CD4-positive, alpha-beta T cell (primary cell): ENCODE data around the gene DNAJB6. TPM values are rescaled to one million over a fixed set of nuclear protein-coding genes. Genes with fewer than 3 reads are reported as not detected.

ENCODE experiments used
- ATAC-seq: fragments of 200-7000 bp; cut with Tn5 transposase; one replicate; pipeline ENCODE4 v1.10.0; 2022; ENCODE audit warnings: mild to moderate bottlenecking; ENCODE audit not compliant: poor library complexity
- CTCF ChIA-PET: fragments of 350-600 bp; sonication (Branson Sonifier 250); formaldehyde crosslinking; loops from one replicate; lab custom pipeline; 2021; ENCODE audit warnings: antibody characterized with exemption, inconsistent platforms; lab: Charles Lee
- POLR2A ChIA-PET: fragments of 350-600 bp; sonication (Branson Sonifier 250); formaldehyde crosslinking; loops from one replicate; lab custom pipeline; 2021; ENCODE audit warnings: antibody characterized with exemption, inconsistent platforms; lab: Charles Lee
- DNase-seq, 14 experiments: peaks; one replicate each; pipeline ENCODE4 v3.0.0-alpha.2; 2013 to 2020; ENCODE audit warnings: mixed read lengths in 2 of 14
- H3K27ac ChIP-seq, 2 donors: one replicate each; pipeline versions ENCODE4 v1.5.1 to v1.7.0; 2013; ENCODE audit warnings: low read length in 2 of 2, low read depth in 1 of 2, mild to moderate bottlenecking in 1 of 2
- H3K27me3 ChIP-seq, 2 experiments: 1 replicate in 1 of 2; 2 replicates in 1 of 2; pipeline versions ENCODE4 v1.6.1 to v1.7.0; 2013; ENCODE audit warnings: low read length in 2 of 2, control low read depth in 1 of 2, mild to moderate bottlenecking in 1 of 2, moderate library complexity in 1 of 2; ENCODE audit not compliant: insufficient read depth in 2 of 2, control insufficient read depth in 1 of 2
- H3K36me3 ChIP-seq: one replicate; pipeline ENCODE4 v1.6.1; 2013; ENCODE audit warnings: low read length, control low read depth; ENCODE audit not compliant: insufficient read depth
- H3K4me1 ChIP-seq: one replicate; pipeline ENCODE4 v1.6.1; 2013; ENCODE audit warnings: low read length, control low read depth; ENCODE audit not compliant: insufficient read depth
- H3K4me3 ChIP-seq: one replicate; pipeline ENCODE4 v1.5.1; 2013; ENCODE audit warnings: mild to moderate bottlenecking, low read length, moderate library complexity
- H3K9me3 ChIP-seq, 2 experiments: 1 replicate in 1 of 2; 2 replicates in 1 of 2; pipeline versions ENCODE4 v1.6.1 to v1.7.0; 2013; ENCODE audit warnings: low read length in 2 of 2, mild to moderate bottlenecking in 2 of 2, control low read depth in 1 of 2, moderate library complexity in 1 of 2; ENCODE audit not compliant: control insufficient read depth in 1 of 2, insufficient read depth in 1 of 2
- H3K27ac Mint-ChIP-seq: one replicate; pipeline ENCODE4 v1.8.0; 2020; ENCODE audit warnings: mixed read lengths
- H3K27me3 Mint-ChIP-seq: one replicate; pipeline ENCODE4 v1.8.0; 2021; ENCODE audit warnings: mixed read lengths
- H3K36me3 Mint-ChIP-seq: one replicate; pipeline ENCODE4 v1.8.0; 2021; ENCODE audit warnings: low read depth, mixed read lengths
- H3K4me1 Mint-ChIP-seq: one replicate; pipeline ENCODE4 v1.8.0; 2021; ENCODE audit warnings: low read depth, mixed read lengths
- H3K4me3 Mint-ChIP-seq: one replicate; pipeline ENCODE4 v1.8.0; 2020; ENCODE audit warnings: mild to moderate bottlenecking, mixed read lengths
- H3K9me3 Mint-ChIP-seq: one replicate; pipeline ENCODE4 v1.8.0; 2020; ENCODE audit warnings: mixed read lengths
- intact Hi-C, 2 experiments: fragments of 100-400 bp; cut with DNase I in 1 of 2; cut with micrococcal nuclease in 1 of 2; formaldehyde crosslinking; loops; one replicate each; pipeline versions ENCODE4 v1.15.1 to v1.9.0; 2023 to 2025; cut with DNase I, micrococcal nuclease
- total RNA-seq, 174 experiments: library from RNA in 2 of 174; stranded (reverse) in 2 of 174; gene quantifications; one replicate each; pipeline ENCODE4 v1.2.3 and lab custom pipeline; 2021 to 2026
- TF ChIP-seq, protein P1 (sequence below): fragments of 200-600 bp; IDR thresholded peaks from one replicate; pipeline ENCODE4 v1.8.0; 2022; ENCODE audit warnings: antibody characterized with exemption, mild to moderate bottlenecking

DNAJB6 gene
- total RNA-seq, 2 experiments from 2014 or later = 232 to 242 TPM

DNA sequence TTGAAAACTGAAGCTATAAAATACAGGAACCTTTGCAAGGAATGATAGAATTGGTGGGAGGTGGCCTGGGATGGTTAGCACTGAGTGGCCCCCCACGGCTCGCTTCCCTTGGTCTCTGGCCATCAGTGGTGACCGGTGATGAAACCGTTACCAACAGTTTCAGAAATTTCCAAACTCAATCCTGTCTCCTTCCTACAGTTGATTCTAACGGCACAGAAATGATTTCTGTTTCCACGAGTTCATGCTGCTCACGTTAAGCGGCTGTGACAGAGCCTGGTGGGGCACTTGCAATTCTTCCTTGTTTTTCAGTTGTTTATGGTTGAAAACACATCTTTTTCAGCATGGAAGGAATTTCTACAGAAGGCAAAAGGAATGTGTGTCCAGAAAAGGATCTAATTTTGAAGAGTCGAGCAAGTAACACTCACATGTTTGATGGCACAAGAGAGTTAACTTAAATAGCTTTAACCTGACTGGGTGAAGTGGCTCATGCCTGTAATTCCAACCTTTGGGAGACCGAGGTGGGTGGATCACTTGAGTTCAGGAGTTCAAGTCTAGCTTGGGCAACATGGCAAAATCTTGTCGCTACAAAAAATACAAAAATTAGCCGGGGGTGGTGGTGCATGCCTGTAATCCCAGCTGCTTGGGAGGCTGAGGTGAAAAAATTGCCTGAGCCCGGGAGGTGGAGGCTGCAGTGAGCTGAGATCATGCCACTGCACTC is 100.1 kb downstream of the DNAJB6 start:
- Mint-ChIP-seq H3K36me3 (no peaks in the 10 kb centered on the region), H3K4me1 (peaks cover 11% of the 10 kb centered on the region), H3K4me3 (no peak overlapping the region), H3K27ac (no peak overlapping the region), H3K9me3 (no peaks in the 10 kb centered on the region), H3K27me3 (no peaks in the 10 kb centered on the region)
- no peak overlapping the region for H3K4me3 ChIP-seq
- DNase-seq (no peak), ATAC-seq (no peak)
- TF ChIP-seq, protein P1, sequence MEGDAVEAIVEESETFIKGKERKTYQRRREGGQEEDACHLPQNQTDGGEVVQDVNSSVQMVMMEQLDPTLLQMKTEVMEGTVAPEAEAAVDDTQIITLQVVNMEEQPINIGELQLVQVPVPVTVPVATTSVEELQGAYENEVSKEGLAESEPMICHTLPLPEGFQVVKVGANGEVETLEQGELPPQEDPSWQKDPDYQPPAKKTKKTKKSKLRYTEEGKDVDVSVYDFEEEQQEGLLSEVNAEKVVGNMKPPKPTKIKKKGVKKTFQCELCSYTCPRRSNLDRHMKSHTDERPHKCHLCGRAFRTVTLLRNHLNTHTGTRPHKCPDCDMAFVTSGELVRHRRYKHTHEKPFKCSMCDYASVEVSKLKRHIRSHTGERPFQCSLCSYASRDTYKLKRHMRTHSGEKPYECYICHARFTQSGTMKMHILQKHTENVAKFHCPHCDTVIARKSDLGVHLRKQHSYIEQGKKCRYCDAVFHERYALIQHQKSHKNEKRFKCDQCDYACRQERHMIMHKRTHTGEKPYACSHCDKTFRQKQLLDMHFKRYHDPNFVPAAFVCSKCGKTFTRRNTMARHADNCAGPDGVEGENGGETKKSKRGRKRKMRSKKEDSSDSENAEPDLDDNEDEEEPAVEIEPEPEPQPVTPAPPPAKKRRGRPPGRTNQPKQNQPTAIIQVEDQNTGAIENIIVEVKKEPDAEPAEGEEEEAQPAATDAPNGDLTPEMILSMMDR = no peak
- CTCF ChIA-PET = no interaction called here
- POLR2A ChIA-PET = no interaction called here
- intact Hi-C loops = loop anchor here (10.0 kb wide), 3 partner anchors 48 to 278 kb away; no protein-coding TSS in a partner anchor
- H3K36me3 ChIP-seq = no peaks in the 10 kb centered on the region
- H3K27ac ChIP-seq = no peak overlapping the region
- H3K27me3 ChIP-seq = no peaks in the 10 kb centered on the region
- H3K9me3 ChIP-seq = no peaks in the 10 kb centered on the region
- peaks cover 11% of the 10 kb centered on the region for H3K4me1 ChIP-seq

DNA sequence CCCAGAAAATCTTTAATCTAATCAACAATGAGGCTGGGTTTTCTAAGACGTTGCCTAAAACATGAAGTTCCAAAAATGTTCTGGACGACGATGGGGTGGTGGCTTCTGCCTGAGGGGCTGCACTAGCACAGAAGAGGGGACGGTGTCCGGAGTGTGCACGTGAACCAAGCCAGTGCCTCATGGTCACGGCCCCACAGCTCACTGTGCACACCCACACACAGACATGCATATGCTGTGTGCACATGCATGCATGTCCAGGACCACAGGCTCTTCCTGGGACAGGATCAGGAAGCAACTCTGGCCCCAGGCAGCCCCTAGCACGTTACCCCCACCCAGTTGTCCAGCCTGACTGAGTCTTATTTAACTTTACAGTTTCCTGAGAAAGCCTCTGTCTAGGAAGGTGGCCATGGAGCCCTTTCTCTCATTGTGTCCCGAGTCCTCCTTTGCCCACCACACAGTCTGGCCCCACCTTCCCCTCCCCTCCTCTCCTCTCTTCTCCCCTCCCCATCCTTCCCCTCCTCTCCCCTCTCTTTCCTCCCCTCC is 100.8 kb downstream of the DNAJB6 start:
- no peaks in the 10 kb centered on the region for H3K36me3 ChIP-seq
- H3K27ac Mint-ChIP-seq = no peak overlapping the region
- ChIA-PET CTCF (no interaction called here), POLR2A (no interaction called here)
- H3K27ac ChIP-seq = no peak overlapping the region
- intact Hi-C loops = loop anchor here (10.0 kb wide), 3 partner anchors 47 to 277 kb away; no protein-coding TSS in a partner anchor
- H3K4me1 ChIP-seq = peaks cover 8% of the 10 kb centered on the region
- no peak overlapping the region for H3K4me3 ChIP-seq
- TF ChIP-seq, protein P1 = no peak
- H3K4me1 Mint-ChIP-seq = peaks cover 11% of the 10 kb centered on the region
- no peaks in the 10 kb centered on the region for H3K9me3 Mint-ChIP-seq
- no peaks in the 10 kb centered on the region for H3K27me3 Mint-ChIP-seq
- no peaks in the 10 kb centered on the region for H3K27me3 ChIP-seq
- H3K36me3 Mint-ChIP-seq = no peaks in the 10 kb centered on the region
- DNase-seq (no peak), ATAC-seq (no peak)
- H3K9me3 ChIP-seq = peaks cover 0 to 2% of the 10 kb centered on the region in 2 experiments
- no peak overlapping the region for H3K4me3 Mint-ChIP-seq

DNA sequence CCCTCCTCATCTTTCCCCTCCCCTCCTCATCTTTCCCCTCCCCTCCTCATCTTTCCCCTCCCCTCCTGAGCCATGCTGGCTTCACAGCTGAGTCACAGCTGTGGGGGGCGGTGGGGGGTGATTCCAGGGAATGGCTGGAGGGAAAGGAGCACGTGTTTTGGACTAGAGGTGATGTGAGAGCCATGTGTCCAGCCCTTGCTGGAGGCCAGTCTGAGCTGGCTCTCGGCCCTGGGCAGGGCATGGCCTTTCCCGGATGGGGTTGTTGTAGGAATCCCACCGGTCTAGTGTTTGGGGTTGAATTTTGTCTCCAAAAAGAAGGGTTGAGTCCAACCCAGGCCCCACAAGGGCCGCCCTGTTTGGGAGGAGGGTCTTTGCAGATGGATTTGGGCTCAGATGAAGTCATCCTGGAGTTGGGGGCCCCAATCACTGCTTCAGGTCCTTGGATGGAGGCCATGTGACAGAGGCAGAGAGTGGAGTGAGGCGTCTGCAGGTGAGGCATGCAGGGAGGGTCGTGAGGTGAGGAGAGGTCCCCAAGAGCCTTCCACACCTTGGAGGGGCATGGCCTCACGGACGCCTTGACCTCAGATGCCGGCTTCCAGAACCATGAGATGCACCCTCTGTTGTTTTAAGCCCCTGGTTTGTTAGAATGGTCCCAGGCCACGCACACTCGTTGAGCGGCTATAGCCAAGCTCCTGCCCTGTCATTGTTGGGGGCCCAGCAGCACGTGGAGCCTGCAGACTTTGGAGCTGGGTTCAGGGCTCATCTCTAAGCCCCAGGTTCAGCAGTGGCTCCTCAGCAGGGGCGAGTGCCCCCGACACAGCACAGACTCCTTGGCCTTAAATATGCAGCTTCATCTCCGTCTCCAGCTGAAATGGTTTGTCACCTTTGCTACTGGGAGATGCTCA is 101.6 kb downstream of the DNAJB6 start:
- Mint-ChIP-seq H3K27ac (no peak overlapping the region), H3K27me3 (no peaks in the 10 kb centered on the region), H3K4me1 (peaks cover 4% of the 10 kb centered on the region), H3K4me3 (no peak overlapping the region), H3K36me3 (no peaks in the 10 kb centered on the region), H3K9me3 (no peaks in the 10 kb centered on the region)
- ChIA-PET POLR2A (no interaction called here), CTCF (no interaction called here)
- ATAC-seq (no peak), DNase-seq (peak in 1 of 14 experiments; percentile 6)
- TF ChIP-seq, protein P1 = no peak
- Histone ChIP-seq H3K4me3 (no peak overlapping the region), H3K27ac (no peak overlapping the region), H3K36me3 (no peaks in the 10 kb centered on the region), H3K9me3 (peaks cover 0 to 6% of the 10 kb centered on the region in 2 experiments), H3K27me3 (no peaks in the 10 kb centered on the region), H3K4me1 (no peaks in the 10 kb centered on the region)
- intact Hi-C loops = loop anchor here (10.0 kb wide), 3 partner anchors 46 to 276 kb away; no protein-coding TSS in a partner anchor
